Pancreas (tissue), 10 donors: ENCODE data around the gene STK11IP. TPM values are rescaled to one million over a fixed set of nuclear protein-coding genes. Genes with fewer than 3 reads are reported as not detected.

Source experiments
- ATAC-seq, 4 donors: fragments of 200-7000 bp; cut with Tn5 transposase; one replicate each; pipeline versions ENCODE4 v1.8.0 to v1.9.1; 2020; ENCODE audit warnings: mild to moderate bottlenecking in 4 of 4, moderate library complexity in 4 of 4
- DNase-seq, 6 donors: peaks; one replicate each; pipeline ENCODE4 v3.0.0-alpha.2; 2020
- FAIRE-seq: peaks from 2 replicates; lab custom pipeline; 2012; peaks lifted over from hg19 to GRCh38; lab: Jason Lieb, UNC
- H3K27ac ChIP-seq, 4 donors: fragments of 200-600 bp; sonication (generic); 1 replicate in 3 of 4; 2 replicates in 1 of 4; pipeline versions ENCODE4 v1.5.0 to v1.8.0; 2020
- H3K27me3 ChIP-seq, 4 donors: fragments of 200-600 bp; one replicate each; pipeline ENCODE4 v1.8.0; 2021
- H3K36me3 ChIP-seq, 3 donors: fragments of 200-600 bp; sonication (generic) in 1 of 3; one replicate each; pipeline versions ENCODE4 v1.5.0 to v1.8.0; 2020 to 2021
- H3K4me1 ChIP-seq, 3 donors: fragments of 200-600 bp; one replicate each; pipeline ENCODE4 v1.8.0; 2021
- H3K4me3 ChIP-seq, 4 donors: fragments of 200-600 bp; sonication (generic) in 2 of 4; one replicate each; pipeline versions ENCODE4 v1.5.0 to v1.8.0; 2020 to 2021
- H3K9me3 ChIP-seq, 4 donors: fragments of 200-600 bp; one replicate each; pipeline ENCODE4 v1.8.0; 2021
- CTCF ChIP-seq, 4 donors: fragments of 200-600 bp; sonication (generic) in 3 of 4; IDR thresholded peaks; one replicate each; pipeline versions ENCODE4 v1.5.0 to v1.8.0; 2021; ENCODE audit warnings: antibody characterized with exemption in 4 of 4
- WGBS, 2 donors: extraction: QIAGEN DNeasy Blood & Tissue Kit; methylation state at CpG; one replicate each; pipeline ENCODE4 v1.1.7; 2013; 5-methylcytosine and 5-hydroxymethylcytosine counted together
- intact Hi-C, 3 donors: fragments of 100-400 bp; cut with DNase I; formaldehyde crosslinking; loops; one replicate each; pipeline versions ENCODE4 v1.11.1 to v1.14.2; 2022
- polyA plus RNA-seq, 2 donors: library from polyadenylated mRNA; stranded (reverse); fragments of 200-250 nt; gene quantifications; one replicate each; pipeline ENCODE4 v1.2.3, GENCODE V29; 2013
- total RNA-seq, 6 donors: library from RNA; stranded (reverse); fragmentation: NEBNext Ultra II Directional in 4 of 6; extraction: Animal tissue kit (Norgen Biotek cat#: 25700) in 4 of 6; gene quantifications; one replicate each; pipeline versions ENCODE4 v1.2.1 to v1.2.4, GENCODE V29; 2021 to 2023
- donor health status: healthy with polysubstance abuse.
- donor health status: DM: no; HTN: no; CAD: no; lungs with moderate emphysema.
- donor health status: DM: no; HTN: no; CAD: no.
- donor health status: control.
- donor health status: control.
- donor health status: Bipolar disorder and iron deficiency.
- donor health status: DM: yes; HTN: yes; CAD: no.
- donor health status: DM: no; HTN: no; CAD: no.
- donor health status: DM: no; HTN: no; CAD: no.
- donor health status: DM: yes; HTN: yes; CAD: no.

Gene STK11IP
- total and polyA plus RNA-seq, 8 donors: 9.0 to 43.8 (median 13.7) TPM

GRCh38 chr2:219626540-219626939 lies 28.9 kb downstream of the STK11IP start:
- H3K4me3 ChIP-seq: no peak overlapping the region
- WGBS, 2 donors: 72 to 80% methylated on average over 8 of the region's 8 CpGs
- H3K36me3 ChIP-seq: no peaks in the 10 kb centered on the region
- FAIRE-seq (no peak), DNase-seq (no peak), ATAC-seq (no peak)
- intact Hi-C loops: no loop called here
- H3K27me3 ChIP-seq: no peaks in the 10 kb centered on the region
- H3K4me1 ChIP-seq: no peaks in the 10 kb centered on the region
- H3K9me3 ChIP-seq: no peaks in the 10 kb centered on the region
- H3K27ac ChIP-seq: no peak overlapping the region
- no peak for TF ChIP-seq CTCF (IDR thresholded peaks at IDR 0.05)

- TF ChIP-seq CTCF (IDR thresholded peaks at IDR 0.05): no peak
- Histone ChIP-seq H3K27ac (no peak within 1 kb of the TSS), H3K4me1 (no peaks in the 10 kb centered on the region), H3K4me3 (peak within 1 kb of the TSS; percentile 37 to 64 (median 54)), H3K9me3 (no peaks in the 10 kb centered on the region), H3K36me3 (no peaks in the 10 kb centered on the region), H3K27me3 (no peaks in the 10 kb centered on the region)
- intact Hi-C loops: no loop called here
- 1 to 3% methylated on average over 39 to 103 of the region's 103 CpGs for WGBS, 2 donors
- ATAC-seq (peak; percentile 63 to 84 (median 78)), DNase-seq (peak in 3 of 6 donors; percentile 21 to 77 (median 59)), FAIRE-seq (no peak)
Measured at GRCh38 chr2:219627103-219628100, 29.7 kb downstream of the STK11IP start, which contains the start of gene SLC4A3. Gene SLC4A3 (plus strand): TSS chr2:219627630. CDS start chr2:219627993, 363 bp downstream.

- peak overlapping the region; percentile 37 to 64 (median 54) for H3K4me3 ChIP-seq
- intact Hi-C loops: no loop called here
- TF ChIP-seq CTCF (IDR thresholded peaks at IDR 0.05): no peak
- ATAC-seq (no peak), FAIRE-seq (no peak), DNase-seq (peak in 1 of 6 donors; percentile 72)
- H3K4me1 ChIP-seq: no peaks in the 10 kb centered on the region
- H3K27me3 ChIP-seq: no peaks in the 10 kb centered on the region
- no peak overlapping the region for H3K27ac ChIP-seq
- no peaks in the 10 kb centered on the region for H3K9me3 ChIP-seq
- H3K36me3 ChIP-seq: no peaks in the 10 kb centered on the region
- WGBS, 2 donors: 81 to 82% methylated on average over 20 to 26 of the region's 26 CpGs
Measured at GRCh38 chr2:219628235-219628985, 30.8 kb downstream of the STK11IP start.

- intact Hi-C loops: no loop called here
- DNase-seq (no peak), ATAC-seq (no peak), FAIRE-seq (no peak)
- Histone ChIP-seq H3K9me3 (no peaks in the 10 kb centered on the region), H3K4me3 (no peak overlapping the region), H3K27me3 (no peaks in the 10 kb centered on the region), H3K4me1 (no peaks in the 10 kb centered on the region), H3K27ac (no peak overlapping the region), H3K36me3 (no peaks in the 10 kb centered on the region)
- TF ChIP-seq CTCF (IDR thresholded peaks at IDR 0.05): no peak
- WGBS, 2 donors: 76 to 80% methylated on average over 13 to 16 of the region's 16 CpGs
Measured at GRCh38 chr2:219628986-219629901, 31.6 kb downstream of the STK11IP start.
